Activated gamma-delta T cell treated with Interleukin-2 at 50 U/mL for 16 hours (primary cell): ENCODE results near the gene NDST1.
"Not testable (repeated sequence)": the region's sequence is repeated elsewhere in the genome, so short reads cannot be mapped to it uniquely, and the experiment has no call there.

Experiments used
- DNase-seq: peaks from one replicate; pipeline ENCODE4 v3.0.0-alpha.2; 2020

Gene NDST1

DNA sequence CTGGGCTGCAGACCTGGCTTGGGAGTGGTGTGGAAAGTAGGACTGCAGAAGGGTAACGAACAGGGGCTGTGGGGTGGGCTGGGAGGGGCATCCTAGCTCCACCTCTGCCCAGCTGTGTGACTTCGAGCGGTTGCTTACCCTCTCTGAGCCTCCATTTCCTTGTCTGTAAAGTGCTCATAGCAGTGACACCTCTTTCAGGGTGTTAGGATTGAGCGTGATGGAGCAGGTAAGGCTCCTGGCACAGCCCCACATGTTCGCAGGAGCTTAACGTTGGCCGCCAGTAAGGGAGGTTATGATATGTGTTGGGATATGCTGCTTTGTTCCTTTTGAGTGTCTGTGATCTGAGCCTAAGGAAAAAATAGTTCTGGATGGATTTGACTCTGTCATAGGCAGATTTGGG, 2.1 kb downstream of the NDST1 start:
- DNase-seq = no peak

DNA sequence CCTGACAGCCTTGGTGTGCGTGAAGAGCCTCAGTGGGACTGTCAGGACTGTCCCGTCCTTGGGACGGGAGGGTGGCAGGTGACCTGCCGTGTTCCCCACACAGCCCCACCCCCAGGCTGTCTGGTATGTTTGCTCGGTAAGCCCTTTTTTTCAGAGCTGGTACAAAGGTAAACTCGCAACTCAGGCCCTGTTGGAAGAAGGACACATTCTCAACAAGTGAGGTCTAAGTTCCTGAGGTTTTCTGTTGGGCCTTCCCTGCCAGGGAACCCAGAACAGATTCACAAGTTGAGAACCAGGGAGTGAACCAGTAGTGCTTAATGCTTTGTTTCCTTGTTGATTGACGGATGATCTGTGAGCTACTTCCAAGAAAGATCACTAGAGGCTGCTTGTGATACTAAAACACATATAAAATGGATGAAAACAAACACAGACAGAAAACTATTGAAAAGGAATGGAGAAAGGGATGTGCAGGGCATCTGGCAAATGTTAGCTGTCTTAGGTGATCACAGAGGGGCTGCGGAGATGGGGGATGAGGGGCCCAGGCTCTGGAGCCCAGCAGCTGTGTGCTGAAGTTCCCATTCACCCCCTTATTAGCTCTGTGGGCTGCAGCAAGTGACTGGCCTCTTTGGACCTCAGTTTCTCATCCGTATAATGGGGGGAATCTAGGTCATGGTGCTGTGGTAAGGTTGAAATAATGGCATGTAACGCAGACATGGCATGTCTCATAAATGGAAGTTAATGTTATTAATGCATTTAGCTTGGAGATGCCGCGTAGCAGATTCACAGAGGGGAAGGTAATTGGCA, 2.7 kb downstream of the NDST1 start:
- no peak for DNase-seq

DNA sequence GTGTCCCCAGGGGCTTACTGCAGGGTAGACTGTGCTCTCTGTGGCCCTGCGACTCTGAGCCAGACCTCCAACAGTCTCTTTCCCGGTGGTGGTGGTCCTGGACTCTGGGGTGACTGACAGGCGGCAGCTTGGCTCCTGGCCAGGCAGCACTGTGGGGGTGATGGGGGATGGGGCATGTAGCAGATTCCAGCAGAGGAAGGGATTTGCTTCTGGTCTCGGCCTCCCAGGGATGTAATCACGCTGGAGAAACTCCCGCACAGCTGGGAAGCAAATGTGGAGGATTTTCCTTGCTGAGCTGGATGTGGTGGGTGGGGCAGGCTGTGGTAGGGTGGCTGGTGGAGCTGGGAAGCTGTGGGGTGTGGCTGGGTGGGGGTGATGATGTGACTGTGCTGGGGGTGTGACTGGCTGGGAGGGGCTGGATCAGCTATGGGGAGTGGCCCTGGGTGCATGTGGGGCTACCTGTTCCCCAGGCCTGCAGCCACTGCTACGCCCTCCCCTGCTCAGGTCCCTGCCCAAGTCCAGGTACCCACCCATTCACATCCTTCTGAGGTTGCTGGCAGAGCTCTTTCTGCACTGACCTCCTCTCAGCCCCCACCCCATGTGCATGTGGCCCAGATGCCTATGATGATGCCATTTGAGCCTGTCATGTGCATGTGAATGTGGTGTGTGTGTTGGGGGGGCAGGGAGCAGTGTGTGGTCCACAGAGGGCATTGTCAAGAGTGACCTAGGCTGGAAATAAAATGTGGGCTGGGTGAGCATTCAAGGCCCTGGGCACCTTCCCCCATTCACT, 3.8 kb downstream of the NDST1 start:
- DNase-seq = no peak

DNA sequence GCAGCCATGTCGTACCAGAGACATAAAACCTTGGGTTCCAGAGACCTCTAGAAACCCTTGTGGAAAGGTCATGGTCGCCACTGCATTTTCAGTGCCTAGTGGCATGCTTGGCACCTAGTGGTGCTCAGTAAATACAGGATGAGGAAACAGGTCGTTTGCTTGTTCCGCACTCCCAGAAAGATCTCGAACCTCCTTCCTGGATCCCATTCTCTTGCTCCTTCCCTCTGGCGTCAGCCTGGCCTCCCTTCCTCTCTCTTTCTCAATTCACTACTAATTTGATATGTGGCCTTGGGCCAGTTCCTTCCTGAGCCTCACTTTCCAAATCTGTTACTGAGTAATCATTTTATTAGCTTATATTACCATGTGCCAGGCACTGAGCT, 4.4 kb downstream of the NDST1 start:
- no peak for DNase-seq

DNA sequence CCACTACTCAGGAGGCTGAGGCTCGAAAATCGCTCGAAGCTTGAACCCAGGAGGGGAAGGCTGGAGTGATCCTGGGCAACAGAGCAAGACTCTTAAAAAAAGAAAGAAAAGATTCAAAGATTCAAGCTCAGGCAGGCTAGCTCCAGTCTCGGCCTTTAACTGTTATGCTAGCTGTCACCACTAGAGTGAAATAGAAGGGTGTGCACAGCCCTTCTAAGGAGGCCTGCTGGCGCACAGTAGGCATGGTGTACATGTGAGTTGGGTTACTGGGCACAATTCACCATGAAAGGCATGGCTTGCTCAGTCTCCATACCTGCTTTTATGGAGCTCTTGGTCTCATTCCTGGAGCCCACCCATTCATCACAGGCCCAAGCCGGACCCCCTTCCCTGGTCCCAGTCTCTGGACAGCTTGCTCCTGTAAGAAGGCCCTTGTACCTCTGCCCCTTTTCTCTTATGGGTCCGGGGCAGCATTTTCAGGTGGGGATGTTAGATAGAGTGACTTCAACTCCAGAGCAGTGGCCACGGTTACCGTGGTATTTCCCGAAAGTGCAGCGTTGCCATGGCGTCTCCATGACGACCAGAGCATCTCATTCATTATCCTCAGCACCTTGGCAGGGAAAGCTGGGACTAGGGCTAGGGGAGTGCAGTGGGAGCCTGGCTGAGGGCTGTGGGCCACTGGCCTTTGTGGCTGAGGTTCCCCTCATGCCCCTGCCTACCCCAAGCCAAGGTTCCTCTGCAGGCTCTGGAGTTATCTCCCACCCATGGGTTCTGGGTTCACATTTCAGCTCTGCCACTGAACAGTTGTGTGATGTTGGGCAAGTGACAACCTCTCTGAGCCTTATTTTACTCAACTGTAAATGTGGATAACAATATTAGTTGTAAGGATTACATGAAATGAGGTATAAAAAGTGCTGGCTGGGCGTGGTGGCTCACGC, 5.7 kb downstream of the NDST1 start:
- DNase-seq = no peak

DNA sequence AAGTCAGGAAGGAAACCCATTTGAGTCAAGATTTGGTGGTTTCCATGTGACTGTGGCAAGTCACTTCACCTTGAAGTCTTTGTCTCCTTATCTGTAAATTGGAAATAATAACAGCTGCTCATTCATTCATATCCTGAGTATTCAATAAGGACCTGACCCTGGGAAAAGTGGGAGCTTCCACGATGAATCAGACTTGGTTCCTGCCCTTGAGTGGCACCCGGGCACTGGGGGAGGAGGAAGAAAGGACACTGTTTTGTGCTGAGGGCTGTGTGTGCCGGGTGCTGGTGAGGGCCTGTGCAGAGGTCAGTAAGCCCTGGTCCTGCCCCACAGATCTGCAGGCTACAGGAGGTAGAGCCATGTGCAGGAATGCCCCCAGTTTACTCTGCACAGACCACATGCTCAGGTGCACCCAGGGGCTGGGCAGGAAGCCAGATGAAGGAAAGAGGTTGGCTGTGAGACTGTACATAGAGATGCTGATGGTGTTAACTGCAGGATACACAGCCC, 6.8 kb downstream of the NDST1 start:
- no peak for DNase-seq

DNA sequence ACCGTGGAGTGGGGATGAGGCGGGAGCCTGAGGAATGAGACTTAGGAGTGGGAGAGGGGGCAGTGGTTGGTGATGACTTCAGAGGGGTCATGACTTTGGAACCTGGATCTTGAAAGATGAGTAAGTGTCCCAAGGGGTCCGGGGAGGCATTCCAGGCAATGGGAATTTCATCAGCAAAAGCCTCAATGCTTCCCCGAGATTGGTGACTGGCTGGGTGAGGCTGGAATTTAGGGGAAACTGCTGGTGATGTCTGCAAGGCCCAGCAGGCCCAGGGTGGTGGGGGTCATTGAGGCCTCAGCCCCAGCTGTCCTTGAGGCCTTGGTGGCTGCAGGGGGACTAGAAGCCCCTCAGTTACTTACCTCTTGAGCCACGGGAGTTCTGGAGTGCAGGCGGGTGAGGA, 7.5 kb downstream of the NDST1 start:
- no peak for DNase-seq

DNA sequence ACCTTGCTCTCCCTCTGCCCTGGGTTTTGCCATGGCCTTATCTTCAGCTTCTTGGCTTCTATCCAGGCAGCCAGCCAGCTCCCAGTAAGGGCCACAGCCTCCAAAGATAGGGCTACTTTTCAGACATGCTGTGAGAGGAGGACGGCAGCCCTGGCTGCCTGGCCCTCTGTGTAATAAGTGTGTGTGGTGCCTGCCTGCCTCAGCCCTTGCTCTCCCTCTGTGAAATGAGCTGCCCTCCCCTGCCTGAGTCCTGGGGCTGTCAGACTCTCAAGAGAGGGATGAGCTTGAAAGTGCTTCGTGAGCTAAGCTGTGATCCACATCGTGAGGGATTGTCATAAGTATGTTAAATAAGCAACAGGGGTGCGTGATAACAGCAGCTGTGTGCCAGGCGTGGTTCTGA, 8.1 kb downstream of the NDST1 start:
- DNase-seq = no peak

DNA sequence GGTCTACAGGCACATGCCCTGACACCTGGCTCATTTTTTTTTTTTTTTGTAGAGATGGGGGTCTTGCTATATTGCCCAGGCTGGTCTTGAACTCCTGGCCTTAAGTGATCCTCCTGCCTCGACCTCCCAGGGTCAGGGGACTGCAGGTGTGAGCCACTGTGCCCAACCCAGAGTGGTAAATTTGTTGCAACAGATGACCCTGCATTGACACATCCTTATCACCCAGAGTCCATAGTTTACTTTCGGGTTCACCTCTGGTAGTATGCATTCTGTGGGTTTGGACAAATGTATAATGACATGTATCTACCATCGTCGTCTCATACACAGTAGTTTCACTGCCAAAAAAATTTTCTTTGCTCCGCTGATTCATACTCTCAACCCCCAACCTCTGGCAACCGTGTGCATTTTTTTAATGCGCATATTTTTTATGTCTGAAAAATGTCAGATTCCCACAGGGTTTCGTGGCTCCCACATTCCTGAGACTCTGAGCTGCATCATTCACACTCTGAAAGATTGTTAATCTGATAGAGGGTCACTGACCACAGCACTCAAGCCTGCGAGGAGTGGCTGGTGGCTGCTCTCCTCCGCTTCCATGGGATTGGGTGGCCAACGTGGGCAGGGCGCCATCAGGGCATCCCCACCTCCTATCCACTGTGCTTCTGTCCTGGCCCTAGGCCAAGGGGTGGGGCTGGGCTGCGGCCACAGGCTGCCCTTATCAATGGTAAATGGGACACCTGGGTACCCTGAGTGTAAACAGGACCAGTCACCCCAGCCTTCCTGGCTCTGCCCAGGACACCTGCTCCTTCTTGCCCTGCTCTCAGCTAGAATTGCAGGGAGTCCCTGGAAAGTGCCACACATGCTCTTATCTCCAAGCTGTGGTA, 9.6 kb downstream of the NDST1 start:
- DNase-seq = no peak

DNA sequence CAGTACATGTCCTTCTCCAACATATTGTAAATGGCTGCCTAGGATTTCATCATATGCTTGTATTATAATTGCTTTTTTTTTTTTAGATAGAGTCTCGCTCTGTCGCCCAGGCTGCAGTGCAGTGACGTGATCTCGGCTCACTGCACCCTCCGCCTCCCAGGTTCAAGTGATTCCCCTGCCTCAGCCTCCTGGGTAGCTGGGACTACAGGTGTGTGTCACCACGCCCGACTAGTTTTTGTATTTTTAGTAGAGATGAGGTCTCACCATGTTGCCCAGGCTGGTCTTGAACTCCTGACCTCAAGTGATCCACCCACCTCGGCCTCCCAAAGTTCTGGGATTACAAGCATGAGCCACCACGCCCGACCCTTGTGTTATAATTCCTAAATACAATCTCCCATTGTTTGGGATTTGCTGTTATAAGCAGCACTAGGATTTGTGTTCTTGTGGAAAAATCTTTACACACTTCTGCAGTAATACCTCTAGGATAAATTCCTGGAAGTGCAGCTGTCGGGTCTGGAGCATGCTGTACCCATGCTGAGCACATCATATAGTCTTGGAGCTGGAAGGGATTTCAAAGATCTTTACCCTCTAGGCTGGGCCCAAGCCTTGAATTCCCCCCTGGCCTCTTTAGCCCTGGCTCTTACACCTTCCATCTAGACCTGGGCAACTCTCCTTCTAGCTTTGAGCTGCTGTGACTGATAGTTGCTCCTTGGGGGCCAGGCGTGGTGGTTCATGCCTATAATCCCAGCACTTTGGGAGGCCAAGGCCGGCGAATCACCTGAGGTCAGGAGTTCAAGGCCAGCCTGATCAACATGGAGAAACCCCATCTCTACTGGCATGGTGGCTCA, 11.0 kb downstream of the NDST1 start:
- DNase-seq = not testable (repeated sequence)

DNA sequence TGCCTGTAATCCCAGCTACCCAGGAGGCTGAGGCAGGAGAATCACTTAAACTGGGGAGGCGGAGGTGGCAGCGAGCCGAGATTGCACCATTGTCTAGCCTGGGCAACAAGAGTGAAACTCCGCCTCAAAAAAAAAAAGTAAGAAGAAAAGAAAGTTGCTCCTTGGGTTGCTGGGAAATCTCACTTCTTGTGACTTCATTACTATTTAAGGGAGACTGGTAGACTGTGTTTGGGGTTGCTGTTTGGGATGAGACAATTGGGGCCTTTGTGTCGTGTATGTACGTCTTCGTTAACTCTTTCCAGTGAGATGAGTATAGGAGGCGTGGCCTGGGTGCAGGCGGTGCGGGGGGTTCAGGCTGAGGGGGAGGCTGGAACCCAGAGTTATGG, 11.6 kb downstream of the NDST1 start:
- DNase-seq = no peak

DNA sequence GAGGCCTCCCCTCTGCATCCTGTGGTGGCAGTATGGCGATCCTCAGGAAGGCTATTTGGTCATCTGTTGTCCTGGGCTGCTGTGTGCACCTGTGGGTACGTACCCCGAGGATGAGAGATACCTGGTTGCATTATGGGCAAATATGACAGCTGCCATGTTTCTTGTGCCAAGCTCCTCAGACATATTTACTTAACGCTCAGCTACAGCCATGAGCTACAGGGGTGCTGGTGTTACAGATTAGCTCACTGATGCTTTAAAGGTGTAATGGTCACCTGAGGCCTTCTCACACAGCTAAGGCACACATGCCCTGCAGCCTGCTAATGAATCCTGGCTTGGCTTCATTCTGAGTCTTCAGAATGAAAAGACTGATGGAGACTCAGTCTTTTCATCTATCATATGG, 12.0 kb downstream of the NDST1 start:
- no peak for DNase-seq

DNA sequence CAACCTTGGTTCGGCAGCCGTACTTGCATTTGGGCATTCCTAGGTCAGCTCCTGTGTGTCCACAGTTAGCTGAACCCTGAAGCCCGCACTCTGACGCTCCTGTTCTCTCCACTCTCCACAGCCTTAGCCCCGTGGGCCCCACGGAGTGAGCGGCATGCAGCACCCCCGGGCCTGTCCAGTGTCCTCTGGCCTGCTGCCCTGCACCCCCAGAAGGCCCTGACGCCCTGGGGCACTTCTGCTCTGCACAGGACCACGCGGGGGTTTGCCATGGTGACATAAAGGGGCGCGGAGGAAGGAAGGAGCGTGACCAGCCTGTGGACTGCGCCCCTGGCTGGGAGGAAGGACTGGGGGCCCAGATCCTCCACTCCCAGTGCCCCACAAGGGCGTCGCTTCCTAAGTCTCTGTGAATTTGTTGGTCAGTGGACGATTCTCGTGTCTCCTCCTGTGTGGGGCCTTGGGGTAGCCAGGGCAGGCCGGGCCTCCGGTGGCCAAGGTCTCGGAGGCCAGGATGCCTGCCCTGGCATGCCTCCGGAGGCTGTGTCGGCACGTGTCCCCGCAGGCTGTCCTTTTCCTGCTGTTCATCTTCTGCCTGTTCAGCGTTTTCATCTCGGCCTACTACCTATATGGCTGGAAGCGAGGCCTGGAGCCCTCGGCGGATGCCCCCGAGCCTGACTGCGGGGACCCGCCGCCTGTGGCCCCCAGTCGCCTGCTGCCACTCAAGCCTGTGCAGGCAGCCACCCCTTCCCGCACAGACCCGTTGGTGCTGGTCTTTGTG, 13.0 kb downstream of the NDST1 start:
- no peak for DNase-seq

DNA sequence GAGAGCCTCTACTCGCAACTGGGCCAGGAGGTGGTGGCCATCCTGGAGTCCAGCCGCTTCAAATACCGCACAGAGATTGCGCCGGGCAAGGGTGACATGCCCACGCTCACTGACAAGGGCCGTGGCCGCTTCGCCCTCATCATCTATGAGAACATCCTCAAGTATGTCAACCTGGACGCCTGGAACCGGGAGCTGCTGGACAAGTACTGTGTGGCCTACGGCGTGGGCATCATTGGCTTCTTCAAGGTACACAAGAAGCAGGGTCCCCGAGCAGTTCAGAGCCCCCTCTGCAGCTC, 13.5 kb downstream of the NDST1 start:
- DNase-seq = no peak

DNA sequence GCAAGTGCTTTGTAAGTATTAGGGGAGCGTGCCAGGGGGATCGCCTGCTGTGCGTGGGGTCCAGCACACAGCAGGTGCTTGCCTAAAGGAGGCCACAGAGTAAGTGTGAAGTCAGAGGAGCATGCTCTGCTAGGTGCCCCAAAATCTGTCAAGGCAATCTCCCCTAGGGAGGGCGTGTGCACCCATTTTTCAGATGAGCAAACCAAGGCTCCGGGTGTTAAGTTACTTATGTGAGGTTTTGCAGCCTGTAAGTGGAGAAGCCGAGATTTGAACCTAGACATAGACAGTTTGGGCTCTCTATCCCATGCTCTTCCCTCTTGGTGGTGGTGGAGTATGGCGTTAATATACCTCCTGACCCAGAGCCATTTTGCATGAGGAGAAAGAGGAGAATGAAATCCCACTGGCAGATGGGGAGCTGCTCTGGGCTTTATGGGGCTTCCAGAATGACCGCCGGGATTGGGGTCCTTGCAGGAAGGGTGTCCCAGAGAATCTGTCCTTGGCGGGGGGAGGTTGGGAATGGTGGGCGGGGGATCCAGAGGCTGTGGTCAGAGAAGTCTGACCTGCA, 14.1 kb downstream of the NDST1 start:
- no peak for DNase-seq

DNA sequence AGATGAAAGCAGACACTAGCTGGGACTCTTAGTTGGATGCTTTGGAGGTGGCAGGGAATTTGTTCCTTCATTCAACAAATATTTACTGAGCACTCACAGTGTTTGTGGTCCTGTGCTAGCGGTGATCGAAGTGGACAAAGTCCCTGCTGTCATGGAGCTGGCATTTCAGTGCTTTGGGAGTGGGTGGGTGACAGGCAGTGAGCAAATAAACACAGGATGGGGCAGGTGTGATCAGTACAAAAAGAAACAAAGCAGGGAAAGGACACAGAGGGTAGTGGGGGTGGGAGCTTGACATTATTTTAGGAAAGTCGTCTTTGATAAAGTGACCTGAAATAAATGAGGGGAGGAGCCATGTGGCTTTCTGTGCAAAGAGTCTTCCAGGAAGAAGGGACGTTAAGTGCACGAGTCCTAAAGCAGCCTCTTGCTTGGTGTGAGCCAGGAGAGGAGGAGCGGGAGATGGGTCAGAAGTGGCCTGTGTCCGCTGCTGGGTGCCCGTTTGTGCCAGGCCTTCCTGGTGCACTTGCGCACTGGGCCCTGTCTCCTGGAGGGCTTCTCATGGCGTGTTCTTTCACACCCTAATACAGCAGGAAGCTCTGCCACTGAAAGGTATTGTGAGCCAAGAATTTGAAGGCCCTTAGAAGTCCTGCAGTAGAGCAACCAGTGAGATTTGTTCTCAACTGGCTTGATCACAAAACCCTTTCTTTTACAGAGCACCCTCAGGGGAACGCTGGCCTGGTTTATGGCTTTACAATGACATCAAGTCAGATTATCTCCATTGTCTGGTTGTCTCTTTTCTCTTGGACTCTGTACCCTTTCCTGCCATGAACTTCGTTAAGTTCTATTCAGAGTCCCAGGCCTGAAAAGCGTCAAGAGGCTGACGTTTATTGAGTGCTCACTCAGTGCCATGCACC, 14.8 kb downstream of the NDST1 start:
- no peak for DNase-seq

DNA sequence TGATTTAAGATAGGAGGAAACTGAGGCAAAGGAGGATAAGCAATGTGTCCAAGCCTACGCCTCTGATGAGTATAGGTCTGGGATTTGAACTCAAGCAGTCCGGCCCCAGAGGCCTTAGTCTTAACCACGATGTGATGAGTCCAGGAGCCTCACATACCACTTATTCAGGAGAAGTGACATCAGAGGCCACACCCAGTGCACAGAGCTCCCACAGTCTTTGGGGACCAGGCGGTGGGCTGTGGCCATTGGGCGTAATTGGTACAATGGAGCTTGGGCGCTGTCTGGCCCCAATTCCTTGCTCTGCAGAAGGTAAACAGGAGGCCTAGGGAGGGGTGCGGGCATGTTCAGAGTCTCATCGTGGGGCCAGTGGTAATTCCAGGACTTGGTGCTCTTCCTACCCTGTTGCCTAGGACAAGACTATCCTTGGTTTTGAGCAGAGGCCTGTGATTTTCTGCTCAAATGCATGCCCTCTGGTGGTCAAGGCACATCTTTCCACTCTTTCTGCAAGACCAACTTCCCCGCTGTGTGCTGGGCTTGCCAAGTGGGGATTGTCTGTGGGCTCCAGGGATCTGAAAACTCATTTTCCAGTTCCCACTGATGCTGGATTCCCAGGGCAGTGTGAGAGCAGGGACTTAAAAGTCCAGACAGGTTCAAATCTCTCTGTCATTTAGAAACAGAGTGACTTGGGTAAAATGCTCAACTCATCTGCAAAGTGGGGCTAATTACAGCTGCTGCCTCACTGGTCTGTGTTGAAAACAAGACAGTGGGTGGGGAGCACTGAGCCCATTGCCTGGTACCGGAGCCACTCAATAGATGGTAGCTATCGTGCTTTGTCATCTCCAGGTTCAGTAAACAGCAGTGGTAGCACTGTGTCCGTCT, 15.8 kb downstream of the NDST1 start:
- no peak for DNase-seq

DNA sequence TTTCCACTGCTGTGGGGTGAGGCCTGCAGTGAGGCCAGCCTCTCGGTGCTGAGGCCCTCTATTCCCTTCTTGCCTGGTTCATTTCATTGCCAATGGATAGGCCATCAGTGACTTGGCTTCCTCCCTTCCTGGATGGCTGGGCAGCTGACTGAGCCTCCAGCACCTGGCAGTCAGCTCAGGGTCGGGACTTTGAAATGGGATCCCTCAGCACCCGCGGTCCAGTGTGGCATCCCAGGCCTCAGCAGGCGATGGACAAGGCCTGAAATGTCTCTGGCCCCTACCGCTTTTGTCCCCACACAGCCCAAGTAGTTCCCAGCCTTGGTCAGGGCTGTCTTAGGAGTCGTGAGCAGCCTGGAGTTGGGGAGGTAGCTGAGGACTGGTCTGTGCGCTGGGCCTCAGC, 17.2 kb downstream of the NDST1 start:
- DNase-seq = no peak
